GM11168 (cell line): ENCODE measurements around the gene CLCN3.

Experiments used
- in situ Hi-C: fragments of 300-500 bp; cut with MboI; formaldehyde crosslinking; loops from one replicate; pipeline ENCODE4 v1.12.0; 2022; ENCODE audit warnings: low sequenced_read_pairs; ENCODE audit not compliant: unreplicated experiment

The CLCN3 gene

DNA sequence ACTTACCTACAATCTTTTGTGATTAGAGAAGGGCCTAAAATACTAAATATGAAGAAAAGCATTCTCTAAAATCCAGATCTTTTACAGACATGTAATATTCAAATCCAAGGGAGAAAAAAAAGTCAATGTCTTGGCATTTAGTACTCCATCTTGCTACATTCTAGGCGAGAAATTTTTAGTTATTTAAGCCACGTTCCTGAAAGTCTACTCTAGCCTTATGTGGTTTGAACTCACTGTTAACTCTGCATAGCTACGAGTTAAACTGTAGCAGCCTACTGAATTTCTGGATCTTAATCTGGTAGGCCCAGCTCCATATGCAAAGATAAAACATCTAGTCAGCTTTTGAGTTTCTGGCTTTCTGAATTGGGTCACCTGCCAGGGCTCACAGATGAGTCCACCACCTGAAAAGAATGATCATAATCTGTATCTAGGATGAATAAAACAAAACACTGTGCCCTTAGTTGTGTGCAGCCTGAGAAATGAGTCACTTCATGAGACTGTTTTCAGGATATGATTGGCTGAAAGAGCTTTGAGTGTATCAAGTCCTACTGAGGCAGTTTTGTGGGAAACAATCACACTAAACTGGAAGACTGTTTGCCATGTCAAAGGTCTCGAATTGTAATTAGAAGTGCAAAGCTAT, 4.8 kb upstream of the CLCN3 start:
- in situ Hi-C loops: loop anchor here (25.0 kb wide), 1 partner anchor 422 kb away; the partner anchor contains the start of gene MFAP3L

DNA sequence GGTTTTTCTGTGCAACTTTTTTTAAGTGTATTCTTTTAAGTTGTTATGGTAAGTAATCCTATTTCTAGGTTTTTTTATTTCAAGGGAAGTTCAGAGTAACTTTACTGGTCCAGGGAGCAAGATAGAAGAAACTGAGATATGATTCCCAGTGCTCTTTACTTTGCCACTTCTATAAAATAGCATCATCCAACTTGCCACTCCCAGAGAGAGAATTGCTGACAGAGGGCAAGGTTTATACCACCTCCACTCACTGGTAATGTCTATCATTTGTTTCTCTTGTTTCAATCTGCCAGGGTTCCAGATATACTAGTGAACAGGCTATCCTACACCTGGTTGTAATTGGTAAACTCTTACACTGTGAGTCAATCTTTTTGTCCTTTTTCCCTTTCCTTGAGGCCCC, 3.5 kb upstream of the CLCN3 start:
- in situ Hi-C loops: loop anchor here (25.0 kb wide), 1 partner anchor 420 kb away; the partner anchor contains the start of gene MFAP3L

DNA sequence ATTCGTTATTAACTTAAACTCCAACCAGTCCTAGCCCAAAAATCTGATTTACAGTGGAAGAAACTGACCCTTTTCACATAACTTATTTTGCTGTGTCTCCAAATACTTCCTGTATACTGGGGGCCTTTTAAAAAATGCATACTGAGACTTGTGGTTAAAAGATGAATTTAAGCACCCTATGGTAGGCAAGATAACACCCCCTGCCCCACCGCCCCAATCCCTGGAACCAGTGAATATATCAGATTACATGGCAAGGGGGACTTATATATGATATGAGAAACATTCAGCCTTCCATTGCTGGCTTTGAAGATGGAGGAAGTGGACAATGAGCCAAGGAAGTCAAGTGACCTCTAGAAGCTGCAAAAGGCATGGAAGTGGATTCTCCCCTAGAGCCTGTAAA, 3.1 kb upstream of the CLCN3 start:
- in situ Hi-C loops: loop anchor here (25.0 kb wide), 1 partner anchor 420 kb away; the partner anchor contains the start of gene MFAP3L

DNA sequence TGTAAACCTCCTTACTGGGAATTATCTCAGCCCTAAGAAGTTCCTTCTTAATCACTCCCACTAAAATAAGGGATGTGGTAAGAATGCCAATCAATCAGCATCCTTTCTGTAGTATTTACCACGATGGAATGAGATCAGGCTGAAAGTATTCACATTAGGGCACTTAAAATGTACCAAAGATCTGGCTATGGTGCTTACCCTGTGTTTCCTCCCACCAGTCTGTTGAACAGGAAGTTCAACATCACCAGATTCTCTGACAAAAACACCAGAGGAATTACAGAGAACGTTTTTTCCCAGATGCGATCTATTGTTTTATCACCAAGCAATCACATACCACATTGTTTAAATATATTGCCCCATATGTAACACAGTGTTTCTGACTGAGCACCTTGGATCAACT, 2.1 kb upstream of the CLCN3 start:
- in situ Hi-C loops: loop anchor here (25.0 kb wide), 1 partner anchor 419 kb away; the partner anchor contains the start of gene MFAP3L

- in situ Hi-C loops: loop anchor here (25.0 kb wide), 1 partner anchor 418 kb away; the partner anchor contains the start of gene MFAP3L
These were observed 1.4 kb upstream of the CLCN3 start for GRCh38 chr4:169618986-169619385.

DNA sequence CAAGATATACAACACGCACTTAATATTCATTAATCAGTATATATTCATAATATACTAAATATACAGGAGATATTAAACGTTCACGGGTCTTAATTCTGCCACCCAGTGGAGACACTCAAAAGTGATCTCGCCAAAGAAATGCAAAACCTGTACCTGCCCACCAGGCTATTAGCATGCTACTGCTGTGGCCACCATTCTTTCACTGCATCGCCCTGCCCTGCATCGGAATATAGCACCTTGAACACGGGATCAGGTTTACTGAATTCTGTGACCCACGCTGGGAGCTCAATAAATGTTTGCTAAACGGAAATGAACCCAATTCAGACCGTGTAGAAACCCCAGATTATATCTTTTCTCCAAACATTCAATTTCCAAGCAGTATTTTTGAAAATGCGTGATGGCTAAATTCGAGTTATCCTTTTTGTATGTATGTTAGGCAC, 840 bp upstream of the CLCN3 start:
- in situ Hi-C loops: loop anchor here (25.0 kb wide), 1 partner anchor 418 kb away; the partner anchor contains the start of gene MFAP3L

DNA sequence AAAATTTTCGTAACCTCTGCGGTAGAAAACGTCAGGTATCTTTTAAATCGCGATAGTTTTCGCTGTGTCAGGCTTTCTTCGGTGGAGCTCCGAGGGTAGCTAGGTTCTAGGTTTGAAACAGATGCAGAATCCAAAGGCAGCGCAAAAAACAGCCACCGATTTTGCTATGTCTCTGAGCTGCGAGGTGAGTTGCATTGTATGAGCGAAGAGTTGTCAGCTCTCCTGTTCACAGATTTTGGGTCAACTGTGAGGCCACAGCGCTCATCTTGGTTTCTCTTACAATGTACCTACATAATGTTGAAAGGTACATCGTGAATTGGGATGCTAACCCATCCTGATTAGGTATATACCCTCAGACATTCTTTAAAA, 486 bp downstream of the CLCN3 start:
- in situ Hi-C loops: loop anchor here (25.0 kb wide), 1 partner anchor 416 kb away; the partner anchor contains the start of gene MFAP3L

GRCh38 chr4:169621731-169622492, 1.5 kb downstream of the CLCN3 start:
- in situ Hi-C loops: loop anchor here (25.0 kb wide), 1 partner anchor 415 kb away; the partner anchor contains the start of gene MFAP3L

DNA sequence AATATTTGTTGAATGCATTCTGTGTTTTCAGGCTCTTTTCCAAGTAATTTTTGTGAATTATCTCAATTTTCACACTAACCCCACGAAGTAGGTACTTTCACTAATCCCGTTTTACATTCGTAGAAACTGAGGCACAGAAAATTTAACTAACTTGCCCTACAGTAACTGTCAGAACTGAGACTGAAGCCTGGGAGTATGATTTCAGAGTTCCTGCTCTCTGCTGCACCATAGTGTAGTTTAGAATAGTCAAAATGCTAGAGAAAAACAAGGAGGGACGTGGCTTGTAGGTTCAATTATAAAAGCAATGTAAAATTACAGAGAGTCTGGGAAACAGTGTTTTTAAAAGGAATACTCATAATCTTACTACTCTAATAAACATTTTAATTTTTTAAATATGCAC, 2.2 kb downstream of the CLCN3 start:
- in situ Hi-C loops: loop anchor here (25.0 kb wide), 1 partner anchor 415 kb away; the partner anchor contains the start of gene MFAP3L

DNA sequence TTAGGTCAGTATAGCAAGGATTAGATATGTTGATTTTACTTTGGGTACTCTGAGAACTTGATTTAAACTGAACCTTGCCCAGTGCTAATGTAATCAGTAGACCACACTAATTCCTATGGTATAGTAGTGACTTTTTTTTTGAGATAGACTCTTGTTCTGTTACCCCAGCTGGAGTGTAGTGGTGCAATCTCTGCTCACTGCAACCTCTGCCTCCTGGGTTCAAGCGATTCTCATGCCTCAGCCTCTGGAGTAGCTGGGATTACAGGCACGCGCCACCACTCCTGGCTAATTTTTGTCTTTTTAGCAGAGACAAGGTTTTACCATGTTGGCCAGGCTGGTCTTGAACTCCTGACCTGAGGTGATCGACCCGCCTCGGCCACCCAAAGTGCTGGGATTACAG, 3.6 kb downstream of the CLCN3 start:
- in situ Hi-C loops: loop anchor here (25.0 kb wide), 1 partner anchor 413 kb away; the partner anchor contains the start of gene MFAP3L

DNA sequence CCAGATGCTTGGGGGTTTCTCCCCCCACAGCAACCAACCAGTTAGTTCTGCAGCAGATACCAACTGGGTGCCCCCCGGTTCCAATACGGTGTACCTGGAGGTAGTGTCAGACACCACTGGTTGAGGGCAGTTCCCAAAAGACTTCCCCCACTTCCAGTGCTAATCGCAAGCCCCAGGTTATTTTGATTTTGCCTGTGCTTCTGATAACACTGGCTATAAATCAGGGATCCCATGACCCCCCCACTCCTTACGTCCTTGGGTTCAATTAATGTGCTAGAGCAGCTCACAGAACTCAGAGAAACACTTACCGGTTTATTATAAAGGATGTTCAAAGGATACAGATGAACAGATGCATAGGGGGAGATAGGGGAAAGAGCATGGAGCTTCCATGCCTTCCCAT, 5.5 kb downstream of the CLCN3 start:
- in situ Hi-C loops: no loop called here

- in situ Hi-C loops: no loop called here
These were observed 6.2 kb downstream of the CLCN3 start for GRCh38 chr4:169626331-169627282.

DNA sequence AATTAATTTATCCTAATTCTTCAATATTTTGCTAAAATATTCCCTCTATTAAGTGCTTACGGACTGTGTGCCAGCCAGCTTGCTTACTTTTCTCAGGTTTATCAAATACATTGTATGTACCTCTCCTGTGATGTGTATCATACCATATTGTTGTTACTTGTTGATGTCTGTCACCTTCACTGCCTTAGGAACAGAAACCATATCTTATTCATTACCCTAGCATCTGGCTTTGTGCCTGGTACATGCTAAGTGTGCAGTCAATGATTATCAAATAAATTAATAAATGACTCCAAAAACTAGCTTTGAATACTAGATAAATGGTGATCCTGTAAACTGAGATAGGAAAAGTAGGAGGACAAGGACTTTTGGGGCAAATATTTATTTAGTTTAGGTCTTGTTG, 6.9 kb downstream of the CLCN3 start:
- in situ Hi-C loops: no loop called here

- in situ Hi-C loops: no loop called here
These were observed 8.2 kb downstream of the CLCN3 start for GRCh38 chr4:169628579-169628978.

GRCh38 chr4:169630069-169630468, 9.7 kb downstream of the CLCN3 start:
- in situ Hi-C loops: no loop called here

DNA sequence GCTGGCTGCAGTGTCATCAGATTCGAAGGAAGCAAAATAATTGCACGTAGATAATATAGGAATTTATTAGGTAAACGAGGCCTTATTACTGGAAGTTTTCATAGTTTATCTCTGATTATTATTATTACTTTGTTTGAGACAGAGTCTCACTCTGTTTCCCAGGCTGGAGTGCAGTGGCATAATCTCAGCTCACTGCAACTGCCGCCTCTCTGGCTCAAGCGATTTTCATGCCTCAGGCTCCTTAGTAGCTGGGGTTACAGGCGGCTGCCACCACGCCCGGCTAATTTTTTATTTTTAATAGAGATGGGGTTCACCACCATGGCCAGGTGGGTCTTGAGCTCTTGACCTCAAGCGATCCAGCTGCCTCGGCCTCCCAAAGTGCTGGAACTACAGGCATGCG, 12.5 kb downstream of the CLCN3 start:
- in situ Hi-C loops: no loop called here

- in situ Hi-C loops: no loop called here
These were observed 14.6 kb downstream of the CLCN3 start for GRCh38 chr4:169634975-169635374.

GRCh38 chr4:169640261-169640870, 20.0 kb downstream of the CLCN3 start:
- in situ Hi-C loops: no loop called here

GRCh38 chr4:169644802-169645201, 24.4 kb downstream of the CLCN3 start:
- in situ Hi-C loops: no loop called here

GRCh38 chr4:169645627-169646026, 25.2 kb downstream of the CLCN3 start:
- in situ Hi-C loops: no loop called here
